GM21717 (cell line): ENCODE data around the gene ANKFN1.

Experiments
- ATAC-seq: cut with Tn5 transposase; IDR thresholded peaks from one replicate; pipeline ENCODE4 v1.9.1; 2021; ENCODE audit warnings: mild to moderate bottlenecking, moderate library complexity; ENCODE audit not compliant: unreplicated experiment

ANKFN1 gene

DNA sequence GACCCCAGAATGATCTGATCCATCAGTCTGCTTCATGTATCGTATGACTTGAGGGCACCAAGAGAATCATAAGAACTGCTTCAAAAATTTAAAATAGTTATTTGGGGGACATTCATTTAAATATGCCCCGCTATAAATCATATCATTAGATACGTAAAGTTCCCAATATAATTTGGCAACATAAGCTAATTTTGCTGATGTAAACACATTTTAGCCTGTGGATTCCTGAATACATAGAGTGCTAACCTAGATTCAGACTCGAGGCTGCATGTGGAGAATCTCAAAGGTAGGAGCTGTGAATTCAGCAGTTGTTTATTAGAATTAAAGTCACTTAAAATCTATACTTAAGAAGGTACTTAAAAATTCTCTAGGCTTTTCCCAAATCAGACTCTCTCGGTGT is 24.9 kb downstream of the ANKFN1 start:
- ATAC-seq, result no peak

DNA sequence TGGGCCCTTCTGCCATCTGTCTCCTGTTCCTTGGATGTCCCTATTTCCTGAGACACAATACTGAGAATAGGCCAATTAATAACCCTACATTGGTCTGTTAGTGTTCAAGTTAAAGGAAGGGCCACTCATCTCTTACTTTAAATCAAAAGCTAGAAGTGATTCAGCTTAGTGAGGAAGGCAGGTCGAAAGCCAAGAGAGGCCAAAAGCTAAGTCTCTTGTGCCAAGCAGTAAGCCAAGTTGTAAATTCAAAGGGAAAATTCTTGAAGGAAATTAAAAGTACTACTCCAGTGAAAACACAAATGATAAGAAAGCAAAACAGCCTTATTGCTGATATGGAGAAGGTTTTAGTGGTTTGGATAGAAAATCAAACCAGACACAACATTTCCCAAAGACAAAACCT is 28.8 kb downstream of the ANKFN1 start:
- ATAC-seq, result no peak

DNA sequence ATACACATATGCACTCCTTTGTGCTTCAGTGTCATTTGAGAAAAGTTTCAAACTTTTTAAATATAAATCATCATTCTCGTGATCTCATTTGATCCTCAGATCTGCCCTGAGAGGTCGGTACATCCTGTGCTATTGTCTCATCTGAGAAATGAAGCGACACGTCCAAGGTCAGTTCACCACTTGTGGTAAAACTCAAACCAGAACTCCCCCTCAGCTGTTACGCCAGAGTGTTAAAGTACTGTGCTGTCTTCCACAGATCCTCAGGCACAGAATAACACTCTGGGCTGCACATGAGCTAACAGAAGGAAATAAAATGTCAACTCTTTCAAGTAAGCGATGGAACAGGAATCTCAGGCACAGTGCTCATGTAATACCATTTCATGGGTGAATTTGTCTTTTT is 31.4 kb downstream of the ANKFN1 start:
- ATAC-seq, result no peak

DNA sequence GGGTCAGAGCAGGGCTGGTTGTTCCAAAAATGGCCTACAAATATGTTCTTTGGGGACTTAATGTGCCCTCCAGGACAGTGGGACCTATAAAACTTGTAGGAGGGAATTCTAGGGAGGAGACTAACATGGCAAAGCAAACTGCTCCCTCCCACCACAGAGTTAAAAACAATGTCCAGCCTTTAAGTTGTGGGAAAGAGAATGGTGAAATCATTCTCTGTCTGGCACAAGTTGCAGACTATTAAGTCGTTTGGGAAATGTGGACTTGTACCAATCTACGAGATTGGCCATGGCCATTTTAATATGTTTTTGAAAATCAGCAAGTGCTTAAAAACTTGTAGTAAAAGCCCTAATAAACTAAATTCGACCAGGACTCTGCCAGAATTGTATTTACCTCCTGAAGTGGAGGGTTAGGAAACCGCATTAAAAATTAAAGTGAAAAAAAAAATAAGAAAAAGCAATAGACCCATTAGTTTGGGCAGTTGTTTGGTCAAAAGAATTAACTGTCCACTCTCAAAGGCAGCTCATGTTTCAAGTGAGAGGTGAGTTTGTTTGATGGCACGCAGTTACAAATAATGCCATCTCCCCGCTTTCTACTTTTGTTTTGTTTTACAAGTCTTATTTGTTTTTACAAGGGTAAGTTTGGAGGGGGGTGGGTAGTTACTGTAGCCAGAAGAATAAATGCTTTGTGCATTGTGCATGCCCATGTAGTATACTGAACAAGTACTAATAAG is 32.4 kb downstream of the ANKFN1 start:
- no peak for ATAC-seq

DNA sequence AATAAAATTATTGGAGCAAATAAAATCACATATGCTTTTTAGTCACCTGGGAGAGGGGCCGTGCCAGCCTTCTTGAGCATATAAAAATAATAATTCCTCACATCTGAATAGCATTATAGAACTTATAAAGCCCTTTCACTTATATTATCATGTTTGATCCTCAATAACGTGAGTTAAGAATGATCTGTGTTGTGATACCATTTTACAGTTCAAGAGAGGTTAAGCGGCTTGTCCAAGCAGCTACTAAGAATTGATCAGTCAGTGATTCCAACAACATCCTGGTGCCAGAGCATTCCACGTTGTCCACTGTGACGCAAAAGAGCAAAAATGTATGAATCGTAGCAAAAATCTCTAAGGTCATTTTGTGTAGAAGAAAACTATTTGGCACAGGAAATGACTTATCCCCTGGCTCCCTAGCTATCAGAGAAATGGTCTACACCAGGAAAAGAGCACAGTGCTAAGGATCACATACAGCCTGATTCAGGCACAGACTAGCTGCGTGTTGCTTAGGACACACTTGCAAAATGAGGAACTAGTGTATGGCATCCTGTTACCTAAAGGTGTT is 33.0 kb downstream of the ANKFN1 start:
- no peak for ATAC-seq

DNA sequence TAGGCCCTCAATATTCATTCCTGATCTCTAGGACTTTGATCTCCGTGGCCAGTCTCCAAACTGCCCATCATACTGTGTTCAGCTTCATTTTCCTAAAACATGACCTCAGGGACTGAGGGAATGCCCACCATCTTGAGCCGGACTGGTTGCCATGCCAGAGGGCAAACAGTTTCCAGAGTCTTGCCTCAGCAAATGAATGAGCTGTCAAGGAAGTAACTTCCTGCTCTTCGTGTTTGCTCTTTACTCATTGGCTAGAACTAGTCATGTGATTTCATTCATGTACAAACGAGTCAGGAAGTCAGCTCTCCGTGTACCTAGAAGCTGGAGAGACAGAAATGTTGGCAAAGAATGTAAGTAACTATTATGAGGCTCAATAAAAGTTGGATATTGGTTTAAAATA is 50.2 kb downstream of the ANKFN1 start:
- no peak for ATAC-seq

DNA sequence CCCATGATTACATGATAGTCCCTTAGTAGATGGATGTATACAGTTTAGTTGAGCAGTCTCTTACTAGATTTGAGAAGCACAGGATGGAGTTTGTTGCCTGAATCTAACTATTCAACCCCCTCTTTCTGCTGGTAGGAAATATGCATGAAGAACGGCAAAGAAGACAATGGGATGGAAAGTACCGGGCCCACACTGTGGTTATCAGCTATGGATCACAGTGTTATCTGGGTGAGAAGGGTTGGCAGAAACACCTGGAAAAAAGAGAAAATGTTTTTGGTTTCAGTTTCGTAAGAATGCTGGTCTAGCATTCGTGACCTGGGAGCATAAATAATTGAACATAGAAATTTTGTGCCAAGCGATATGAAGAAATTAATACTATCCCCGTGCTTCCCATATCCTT is 53.1 kb downstream of the ANKFN1 start:
- no peak for ATAC-seq

DNA sequence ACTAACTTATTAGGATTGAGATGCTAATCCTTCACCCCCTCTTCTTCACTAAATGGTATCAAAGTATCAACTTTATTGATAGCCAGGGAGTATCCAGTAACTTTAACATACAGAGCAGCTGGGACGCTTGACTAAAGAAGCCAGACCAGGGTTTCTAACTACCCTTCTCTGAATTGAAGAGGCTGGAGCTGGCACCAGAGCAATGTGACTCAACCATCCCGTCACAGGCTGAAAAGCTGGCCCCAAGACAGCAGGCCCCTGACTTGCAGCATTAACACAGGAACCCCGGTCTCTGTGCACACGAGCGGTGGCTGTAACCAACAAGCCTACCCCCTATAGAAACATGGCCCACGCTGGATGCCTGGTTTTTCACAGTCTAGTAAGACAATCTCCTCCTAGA is 59.8 kb downstream of the ANKFN1 start:
- ATAC-seq, result no peak

DNA sequence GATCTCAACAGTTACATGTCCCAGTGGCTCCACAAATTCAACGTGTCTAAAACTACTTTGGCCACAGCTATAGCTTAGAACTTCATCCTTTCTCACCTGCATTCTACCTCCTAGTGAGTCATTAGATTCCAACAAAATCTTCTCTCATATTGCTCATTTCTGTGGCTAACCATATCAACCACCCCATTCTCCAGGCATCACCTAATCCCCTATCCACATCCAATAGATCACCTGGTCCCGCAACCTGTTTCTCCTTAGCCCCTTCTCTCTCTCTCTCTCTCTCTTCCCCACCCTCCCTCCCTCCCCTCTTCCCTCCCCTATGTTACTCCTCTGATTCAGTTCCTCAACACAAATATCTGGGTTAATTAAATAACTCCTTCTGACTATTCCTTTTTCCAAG is 64.6 kb downstream of the ANKFN1 start:
- ATAC-seq, result no peak

DNA sequence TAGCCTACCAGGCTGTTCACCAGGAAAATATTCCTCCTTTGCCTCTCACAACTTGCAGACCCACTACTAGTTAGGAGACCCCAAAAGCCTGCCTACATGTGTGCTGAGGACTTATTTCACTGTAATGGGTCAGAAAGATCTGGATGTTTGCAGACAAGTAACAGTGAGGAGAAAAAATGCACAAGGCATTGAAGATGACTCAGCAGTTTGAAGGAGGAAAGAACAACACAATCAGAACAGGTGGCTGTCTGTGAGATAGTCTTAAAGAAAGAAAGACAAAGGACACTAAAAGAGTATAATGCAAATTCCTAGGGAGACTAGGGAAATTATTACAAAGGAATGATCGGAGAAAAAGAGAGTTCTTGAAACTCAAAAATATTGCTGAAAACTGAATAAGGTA is 69.0 kb downstream of the ANKFN1 start:
- ATAC-seq, result no peak

DNA sequence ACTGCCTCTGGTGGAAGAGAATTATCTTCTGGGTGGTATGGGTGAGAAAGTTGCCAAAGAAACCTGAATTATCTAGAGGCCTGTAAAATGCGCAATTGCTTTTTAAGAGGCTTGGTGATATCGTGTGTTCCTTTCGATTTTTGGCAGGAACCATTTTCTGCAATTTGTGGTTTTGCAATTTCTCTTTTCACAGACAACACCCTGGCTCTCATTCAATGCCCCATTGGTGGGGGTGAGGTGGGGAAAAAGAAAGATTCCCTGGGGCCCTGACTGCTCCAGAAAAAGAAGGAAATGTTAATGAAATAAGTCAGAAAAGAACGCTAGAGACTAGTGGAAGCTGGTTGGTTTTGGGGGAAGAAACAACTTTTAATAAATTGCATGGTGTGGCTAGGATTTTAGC is 77.4 kb downstream of the ANKFN1 start:
- ATAC-seq, result no peak

DNA sequence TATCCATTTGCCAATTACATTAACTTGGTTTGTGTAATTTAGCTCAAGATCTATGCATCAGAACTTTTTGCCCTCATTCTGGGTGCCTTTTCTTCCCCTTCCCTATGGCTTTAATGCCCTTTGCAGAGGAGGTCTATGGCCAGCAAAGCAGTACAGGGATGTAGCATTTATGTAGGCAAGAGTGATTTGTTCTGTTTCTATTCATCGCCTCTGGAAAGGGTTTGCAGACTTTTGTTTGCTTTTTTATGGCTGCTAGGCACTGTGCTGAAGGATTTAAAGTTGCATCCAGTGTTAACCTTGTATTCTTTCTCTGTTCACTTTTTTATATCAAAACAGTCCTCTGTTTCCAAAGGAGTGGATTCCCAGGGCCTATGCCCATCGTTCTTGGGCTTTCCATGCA is 78.0 kb downstream of the ANKFN1 start:
- ATAC-seq, result no peak

DNA sequence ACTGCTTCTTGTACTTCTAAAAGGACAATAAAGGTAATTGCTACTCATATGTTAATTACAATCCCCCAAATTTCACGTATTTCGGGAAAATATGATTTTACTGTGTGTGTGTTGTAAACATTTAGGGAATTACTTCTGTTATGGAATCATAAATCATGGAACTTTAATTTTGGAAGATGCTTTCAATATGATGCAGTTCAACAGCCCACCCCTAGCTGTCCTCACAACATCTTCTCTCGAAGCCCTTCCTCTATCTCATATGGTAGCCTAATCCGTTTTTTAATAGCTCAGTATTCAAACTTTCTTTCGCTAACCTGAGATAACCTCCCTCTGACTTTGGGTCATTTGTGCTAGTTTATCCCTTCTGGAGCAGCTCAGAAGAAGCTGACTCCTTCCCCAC is 78.4 kb downstream of the ANKFN1 start:
- no peak for ATAC-seq

DNA sequence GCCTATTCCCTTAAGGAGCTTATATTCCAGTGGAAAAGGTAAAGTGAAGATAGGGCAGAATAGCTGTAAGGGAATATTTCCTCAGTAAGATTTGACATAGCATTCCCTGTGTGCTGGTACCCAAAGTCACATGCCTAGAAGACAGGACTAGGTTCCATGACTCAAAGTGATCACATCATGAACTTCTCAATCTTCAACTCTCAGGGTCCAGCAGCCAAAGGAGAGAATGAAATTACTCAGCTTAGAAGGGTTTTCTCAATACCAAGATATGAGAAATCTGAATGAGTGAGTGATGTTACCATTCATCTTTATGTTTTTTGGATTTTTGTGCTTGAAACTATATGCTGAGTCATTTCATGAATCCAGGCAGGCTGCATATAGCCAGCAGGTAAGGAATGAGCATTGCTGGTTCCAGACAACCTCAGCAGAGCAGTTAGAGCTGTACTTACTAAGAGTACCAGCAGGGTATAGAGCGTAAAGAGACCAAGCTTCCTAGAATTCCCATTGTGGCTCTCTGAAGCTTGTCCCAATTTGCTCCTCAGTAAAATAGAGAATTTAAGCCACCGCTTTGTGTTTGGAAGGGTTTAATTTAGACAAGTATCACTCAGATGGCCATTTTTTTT is 91.1 kb downstream of the ANKFN1 start:
- ATAC-seq, result no peak

DNA sequence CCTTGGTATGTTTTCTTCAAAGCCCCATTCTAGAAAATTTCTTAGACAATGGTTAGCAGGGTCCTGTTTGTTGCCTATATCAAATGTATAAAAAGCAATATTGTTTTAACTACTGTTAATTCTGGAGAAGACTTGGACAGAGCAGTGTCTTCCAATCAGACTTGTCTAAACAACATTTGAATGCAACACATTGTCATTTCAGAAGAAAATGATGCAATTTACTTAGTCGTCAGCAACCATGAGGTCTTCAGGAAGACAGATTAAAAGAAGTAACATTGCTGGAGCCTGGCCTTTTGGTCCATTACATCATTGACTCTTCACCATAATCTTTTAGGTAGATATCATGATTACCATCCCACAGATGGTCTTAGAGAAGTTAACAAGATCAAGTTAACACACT is 94.5 kb downstream of the ANKFN1 start:
- ATAC-seq, result no peak

DNA sequence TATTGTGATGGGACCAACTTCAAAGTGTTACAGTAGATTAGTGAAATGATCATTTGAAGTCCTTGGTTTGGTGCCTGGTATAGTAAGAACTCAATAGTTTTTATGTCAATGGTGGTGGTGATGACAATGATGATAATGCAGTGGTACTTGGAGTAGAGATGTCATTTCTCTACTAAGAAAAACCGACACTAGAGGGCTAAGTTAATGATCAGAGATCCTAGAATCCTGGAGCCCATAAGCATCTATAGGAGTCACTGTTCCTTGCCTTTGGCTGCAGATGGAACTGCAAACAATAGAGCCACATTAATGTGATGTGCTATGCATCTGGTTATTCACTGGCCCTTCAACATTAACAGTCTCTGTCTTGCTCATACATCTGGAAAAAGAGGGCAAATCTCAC is 103.8 kb downstream of the ANKFN1 start:
- ATAC-seq, result no peak

DNA sequence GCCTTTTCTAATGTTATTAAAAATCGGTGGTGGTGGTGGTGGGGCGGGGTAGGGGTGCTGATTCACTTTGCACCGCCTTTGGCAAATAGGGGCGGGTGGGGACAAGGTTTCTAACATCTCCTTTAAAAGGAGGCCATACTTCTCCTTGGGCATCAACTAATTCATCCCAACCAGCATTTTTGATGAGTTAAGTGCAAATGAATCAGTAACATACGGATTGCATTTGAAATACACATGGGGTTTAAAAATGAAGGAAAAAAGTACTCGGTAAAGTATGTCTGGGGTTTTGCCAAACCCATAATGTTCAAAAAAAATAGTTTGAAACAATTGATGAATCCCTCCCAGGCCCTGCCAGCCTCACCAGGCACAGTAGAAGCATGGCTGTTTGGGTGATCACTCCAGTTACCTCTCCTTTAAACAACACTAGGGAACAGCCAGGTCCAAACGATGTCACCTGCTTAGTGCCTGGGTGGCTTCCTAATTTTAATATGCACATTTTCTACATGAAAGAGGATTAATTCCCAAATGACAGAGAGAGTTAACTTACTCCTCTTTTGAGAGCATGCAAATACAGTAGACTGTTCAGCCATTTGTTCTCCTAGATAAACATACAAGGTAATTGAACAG is 107.2 kb downstream of the ANKFN1 start:
- no peak for ATAC-seq

DNA sequence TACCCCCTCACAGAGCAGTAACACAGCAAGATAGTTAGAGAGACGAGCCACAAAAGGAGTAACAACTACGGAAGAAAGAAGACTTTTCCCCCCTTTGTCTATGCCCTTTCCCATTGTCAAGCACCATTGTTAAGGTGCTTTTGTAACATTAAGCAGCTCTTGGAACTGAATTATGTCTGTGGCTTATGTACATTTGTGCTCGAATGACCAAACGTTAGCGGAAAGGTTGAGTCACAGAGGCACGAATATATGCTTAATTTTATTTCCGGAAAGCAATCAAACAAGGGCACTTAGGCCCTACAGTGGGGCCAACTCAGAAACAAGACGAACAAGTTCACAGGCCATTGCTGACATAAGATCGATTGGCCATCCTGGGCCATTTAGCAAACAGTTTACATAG is 109.5 kb downstream of the ANKFN1 start:
- ATAC-seq, result no peak

DNA sequence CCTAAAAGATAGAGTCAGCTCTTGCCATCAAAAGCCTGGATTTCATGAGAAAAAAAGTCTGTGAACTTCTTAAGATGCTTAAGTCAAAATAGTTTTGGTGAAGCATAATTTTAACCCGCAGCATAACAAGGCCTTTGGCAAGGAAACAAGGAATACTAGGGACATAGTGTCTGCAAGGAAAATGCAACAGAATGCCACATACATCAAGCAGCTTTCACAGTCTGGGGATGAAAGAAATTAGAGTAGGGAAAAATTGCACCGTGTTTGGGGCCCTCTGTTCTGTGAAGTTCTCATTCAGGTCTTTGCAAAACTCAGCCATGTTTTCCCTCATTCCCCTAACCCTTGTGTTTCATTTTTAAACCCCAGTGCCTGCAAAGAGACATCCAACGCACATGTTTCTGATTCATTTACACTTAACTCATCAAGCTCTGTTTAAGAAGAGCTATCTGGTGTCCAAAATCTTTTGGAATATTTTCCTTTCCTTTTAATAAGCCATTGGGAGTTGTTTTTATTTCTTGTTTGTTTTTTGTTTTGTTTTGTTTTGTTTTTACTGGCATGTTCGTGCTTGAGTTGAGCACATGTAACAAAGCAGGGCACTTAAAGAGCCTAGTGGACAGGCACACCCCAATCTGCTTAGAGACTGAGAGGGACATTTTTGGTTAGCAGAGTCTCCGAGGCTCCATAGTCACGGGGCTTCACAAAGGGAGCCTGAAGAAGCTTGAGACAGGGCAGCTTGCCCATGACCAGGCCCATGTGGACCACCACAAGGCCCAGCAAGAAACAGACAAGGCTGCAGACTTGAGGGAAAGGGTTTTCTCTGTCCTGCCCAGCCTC is 116.5 kb downstream of the ANKFN1 start:
- no peak for ATAC-seq

DNA sequence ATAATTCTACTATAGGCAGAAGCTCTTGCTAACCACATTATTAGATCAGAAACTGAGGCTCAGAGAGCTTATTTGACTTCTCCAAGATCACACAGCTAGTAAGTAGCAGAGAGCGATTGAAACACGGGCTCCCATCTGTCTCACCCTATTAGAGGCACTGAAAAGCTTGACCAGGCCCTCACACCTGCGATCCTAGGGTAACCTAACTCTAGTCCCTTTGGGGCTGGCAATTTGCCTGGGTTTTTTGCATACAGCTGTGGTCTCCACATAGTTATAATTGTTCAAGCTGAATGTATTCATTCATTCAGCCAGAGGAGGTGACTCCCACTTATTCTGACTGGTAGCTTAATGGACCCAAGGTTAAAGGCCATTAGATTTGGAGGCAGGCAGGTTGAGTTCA is 121.2 kb downstream of the ANKFN1 start:
- no peak for ATAC-seq

DNA sequence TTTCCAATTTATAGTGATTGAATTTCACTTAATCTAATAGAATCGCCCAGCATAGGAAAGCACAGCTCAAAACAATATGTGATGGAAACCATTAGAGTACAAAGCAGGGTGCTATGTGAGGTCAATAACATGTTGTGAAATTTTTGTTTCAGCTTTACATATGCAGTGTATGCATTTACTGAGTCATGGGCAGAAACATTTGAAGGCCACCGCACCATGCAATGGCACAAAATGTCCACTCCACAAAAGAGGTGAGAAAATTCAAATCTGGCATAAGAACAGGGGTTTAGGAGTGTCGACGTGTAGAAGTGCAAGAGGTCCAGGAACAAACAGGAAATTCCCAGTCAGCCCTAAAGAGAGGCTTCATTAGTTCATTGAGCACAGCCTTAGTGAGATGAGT is 131.2 kb downstream of the ANKFN1 start:
- ATAC-seq, result no peak
